Ramos (cell line): ENCODE data around the gene NAA25.
"Not testable (repeated sequence)": the region's sequence is repeated elsewhere in the genome, so short reads cannot be mapped to it uniquely, and the experiment has no call there.

Experiments
- in situ Hi-C: fragments of 300-500 bp; cut with MboI; formaldehyde crosslinking; loops from one replicate; pipeline ENCODE4 v1.14.3; 2022; ENCODE audit warnings: low sequenced_read_pairs; ENCODE audit not compliant: unreplicated experiment

Gene NAA25

DNA sequence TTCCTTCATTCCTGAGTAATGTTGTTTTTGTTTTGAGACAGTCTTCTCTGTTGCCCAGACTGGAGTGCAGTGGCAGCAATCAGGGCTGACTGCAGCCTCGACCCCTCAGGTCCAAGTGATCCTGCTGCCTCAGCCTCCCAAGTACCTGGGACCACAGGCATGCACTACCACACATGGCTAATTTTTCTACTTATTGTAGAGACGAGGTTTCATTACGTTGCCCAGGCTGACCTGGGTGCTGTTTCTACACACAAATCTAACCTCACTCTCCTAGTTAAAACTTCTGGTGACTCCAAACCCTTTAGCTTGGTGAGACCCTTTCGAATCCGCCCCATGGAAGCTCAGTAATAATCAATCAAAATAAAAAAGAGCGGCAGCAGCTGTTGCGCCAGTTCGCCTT, 96.9 kb downstream of the NAA25 start:
- in situ Hi-C loops = no loop called here

DNA sequence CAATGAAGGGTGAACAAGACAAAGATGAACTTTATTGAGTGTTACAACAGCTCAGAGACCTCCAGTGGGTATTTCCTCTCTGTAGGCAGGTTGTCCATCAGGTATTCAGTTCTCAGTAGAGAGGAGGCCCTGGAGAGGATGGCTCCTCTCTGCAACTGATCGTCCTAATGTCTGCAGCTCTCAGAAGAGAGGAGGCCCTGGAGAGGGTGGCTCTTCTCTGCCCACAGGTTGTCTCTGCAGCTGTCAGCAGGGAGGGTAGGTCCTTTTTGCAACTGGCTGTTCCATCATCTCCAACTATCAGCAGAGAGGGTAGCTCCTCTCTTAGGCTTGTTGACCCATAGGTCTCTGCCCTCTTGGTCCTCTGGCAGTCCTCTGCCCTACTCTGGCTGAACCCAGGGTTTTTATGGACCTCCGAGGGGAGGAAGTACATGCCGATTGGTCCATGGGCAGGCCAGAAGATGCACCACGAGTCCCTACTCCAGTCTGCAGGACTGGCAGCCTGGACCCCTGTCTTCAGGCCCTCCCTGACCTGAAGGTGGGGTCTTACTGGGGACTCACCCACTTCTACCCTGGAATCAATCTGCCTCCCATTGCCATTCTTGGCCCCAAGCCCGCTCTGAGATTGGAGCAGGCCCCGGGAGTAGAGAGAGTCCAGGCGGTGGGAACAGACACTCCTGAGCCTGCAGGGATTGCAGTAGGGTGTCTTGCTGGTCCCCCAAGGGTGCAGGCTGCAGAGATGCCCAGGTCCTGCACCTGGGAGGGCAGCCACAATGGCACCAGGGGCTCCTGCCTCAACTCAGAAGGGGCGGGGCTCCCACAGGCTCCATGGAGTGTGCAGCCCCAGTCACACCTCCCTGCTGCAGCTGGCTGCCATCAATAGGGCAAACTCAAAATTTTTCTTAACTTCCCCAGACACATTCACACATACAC, 97.9 kb downstream of the NAA25 start:
- in situ Hi-C loops = no loop called here

DNA sequence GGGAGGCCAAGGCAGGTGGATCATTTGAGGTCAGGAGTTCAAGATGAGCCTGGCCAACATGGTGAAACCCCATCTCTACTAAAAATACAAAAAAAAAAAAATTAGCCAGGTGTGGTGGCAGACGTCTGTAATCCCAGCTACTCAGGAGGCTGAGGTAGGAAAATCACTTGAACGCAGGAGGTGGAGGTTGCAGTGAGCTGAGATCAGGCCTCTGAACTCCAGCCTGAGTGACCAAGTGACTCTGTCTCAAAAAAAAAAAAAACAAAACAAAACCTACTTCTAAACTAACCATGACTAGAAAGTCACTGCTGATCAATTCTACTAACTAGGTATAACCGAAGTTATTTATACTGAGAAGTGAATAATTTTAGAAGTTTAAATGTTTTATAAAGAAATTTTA, 99.0 kb downstream of the NAA25 start:
- in situ Hi-C loops = not testable (repeated sequence)

DNA sequence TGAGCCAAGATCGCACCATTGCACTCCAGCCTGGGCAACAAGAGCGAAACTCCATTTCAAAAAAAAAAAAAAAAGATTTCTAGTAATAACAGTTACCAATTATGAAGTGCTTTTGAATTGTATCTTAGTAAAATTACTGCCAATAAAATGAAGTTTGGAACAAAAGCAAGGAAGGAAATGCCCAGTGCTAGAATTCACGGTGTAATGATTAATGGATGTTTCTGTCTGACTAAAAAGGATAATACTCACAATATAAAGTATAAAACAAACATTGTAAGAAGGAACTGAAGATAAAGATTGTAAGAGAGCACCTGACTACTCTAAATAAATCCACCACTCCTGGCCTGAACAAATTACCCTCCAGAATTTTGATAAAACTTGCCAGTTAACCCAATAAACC, 99.7 kb downstream of the NAA25 start:
- in situ Hi-C loops = no loop called here

DNA sequence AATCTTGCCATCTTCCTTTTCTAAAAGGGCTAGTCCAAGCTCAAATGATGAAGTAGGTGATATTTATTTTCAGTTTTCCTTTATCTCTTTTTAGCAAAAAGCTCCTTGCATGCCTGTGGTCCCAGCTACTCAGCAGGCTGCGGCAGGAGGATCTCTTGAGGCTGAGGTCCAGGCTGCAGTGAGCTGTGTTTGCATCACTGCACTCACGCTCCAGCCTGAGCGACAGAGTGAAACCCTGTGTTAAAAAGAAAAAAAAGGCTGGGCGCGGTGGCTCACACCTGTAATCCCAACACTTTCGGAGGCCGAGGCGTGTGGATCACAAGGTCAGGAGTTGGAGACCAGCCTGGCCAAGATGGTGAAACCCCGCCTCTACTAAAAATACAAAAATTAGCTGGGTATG, 100.6 kb downstream of the NAA25 start:
- in situ Hi-C loops = no loop called here

DNA sequence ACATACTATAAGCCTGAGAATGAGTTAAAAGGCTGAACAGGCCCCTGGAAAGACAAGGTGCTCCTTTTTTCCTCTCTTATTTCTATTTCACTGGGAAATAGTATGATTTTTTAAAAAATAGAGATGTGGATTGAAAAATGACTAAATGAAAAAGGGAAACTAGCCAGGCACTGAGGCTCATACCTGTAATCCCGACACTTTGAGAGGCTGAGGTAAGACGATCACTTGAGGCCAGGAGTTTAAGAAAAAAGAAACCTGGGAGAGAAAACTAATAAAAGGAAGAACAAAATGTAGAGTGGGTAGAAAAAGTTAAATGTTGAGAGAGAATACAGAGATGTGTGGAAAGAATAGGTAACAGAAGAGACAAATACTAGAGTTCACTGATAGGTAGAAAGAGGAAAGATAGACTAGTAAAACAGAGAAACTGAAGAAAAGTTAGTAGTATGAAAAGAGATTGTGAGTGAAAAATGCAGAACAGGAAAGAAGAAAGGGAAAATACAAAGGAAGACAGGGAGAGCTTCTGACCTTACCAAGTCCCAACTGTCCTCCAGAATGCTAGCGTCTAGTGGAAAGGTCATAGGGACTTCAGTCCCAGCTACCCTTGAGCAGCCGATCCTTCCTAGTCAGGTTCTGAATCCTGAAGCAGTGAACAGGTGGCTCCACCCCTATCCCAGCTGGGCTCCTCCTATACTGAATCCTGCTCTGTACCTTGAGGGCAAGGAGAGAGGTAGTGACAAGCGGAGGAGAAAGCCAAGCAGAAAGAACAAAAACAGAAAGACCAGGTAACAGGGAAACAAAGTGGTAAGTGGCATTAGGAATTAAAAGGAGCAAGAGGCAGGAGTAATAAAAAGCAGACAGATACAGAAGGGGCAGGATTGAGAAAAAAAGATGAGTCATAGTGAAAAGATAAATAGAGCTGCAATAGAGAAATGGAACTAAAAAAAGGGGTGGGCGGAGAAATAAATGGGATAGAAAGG, 102.9 kb downstream of the NAA25 start:
- in situ Hi-C loops = no loop called here

DNA sequence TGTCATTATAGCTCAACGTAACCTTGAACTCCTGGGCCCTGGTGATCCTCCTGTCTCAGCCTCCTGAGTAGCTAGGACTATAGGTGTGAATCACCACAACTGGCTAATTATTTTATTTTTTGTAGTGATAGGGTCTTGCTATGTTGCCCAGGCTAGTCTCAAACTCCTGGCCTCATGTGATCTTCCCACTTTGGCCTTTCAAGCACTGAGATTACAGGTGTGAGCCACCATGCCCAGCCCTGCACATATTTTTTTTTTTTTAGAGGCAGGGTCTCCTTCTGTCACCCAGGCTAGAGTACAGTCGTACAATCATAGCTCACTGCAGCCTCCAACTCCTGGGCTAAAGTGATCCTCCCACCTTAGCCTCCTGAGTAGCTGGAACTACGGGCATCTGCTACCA, 104.5 kb downstream of the NAA25 start:
- in situ Hi-C loops = no loop called here

DNA sequence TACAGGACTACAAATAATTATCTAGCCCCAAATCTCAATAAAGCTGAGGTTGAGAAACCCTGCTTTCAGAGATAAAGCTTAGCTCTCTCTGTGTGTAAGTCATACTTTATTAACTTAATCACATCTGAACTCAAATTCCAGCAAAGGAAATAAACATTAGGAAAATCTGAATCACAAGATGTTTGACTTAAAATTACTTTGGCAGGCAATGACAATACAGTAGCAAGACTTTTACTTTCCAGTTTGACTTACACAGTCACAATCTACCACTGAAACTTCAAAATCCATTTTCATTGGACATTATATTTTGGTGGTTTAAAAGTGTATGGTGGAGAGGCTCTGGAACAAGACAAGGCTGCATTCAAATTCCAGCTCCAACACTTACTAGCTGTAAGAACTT, 107.0 kb downstream of the NAA25 start:
- in situ Hi-C loops = no loop called here

DNA sequence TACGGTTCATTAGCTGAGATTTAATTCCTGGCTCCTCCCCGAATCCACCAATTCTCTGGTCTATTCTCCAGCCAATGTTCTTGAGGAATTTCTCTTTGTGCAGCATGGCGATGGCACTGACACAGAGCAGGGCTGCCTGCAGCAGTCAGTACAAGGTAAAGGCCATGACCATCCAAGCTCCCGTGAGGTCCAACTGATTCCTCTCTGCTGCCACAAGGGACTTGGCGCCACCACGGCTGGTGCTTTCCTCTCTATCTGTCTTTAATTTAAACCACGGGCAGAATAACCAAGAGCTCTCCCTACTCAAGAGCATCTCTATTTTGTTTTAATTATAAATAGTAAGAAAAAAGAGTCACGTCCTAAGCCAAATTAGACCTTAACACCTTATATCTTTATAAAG, 107.8 kb downstream of the NAA25 start:
- in situ Hi-C loops = no loop called here

DNA sequence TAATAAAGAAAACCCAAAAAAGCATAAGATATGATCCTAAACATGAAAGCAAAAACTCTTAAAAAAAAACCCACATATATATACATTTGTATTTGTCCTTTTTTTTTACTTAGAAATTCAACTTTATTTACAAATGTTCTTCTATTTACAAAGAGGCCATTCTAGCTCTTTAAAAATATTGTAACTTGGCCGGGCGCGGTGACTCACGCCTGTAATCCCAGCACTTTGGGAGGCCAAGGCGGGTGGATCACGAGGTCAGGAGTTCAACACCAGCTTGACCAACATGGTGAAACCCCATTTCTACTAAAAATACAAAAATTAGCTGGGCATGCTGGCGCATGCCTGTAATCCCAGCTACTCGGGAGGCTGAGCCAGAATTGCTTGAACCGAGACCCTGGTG, 109.5 kb downstream of the NAA25 start:
- in situ Hi-C loops = not testable (repeated sequence)

DNA sequence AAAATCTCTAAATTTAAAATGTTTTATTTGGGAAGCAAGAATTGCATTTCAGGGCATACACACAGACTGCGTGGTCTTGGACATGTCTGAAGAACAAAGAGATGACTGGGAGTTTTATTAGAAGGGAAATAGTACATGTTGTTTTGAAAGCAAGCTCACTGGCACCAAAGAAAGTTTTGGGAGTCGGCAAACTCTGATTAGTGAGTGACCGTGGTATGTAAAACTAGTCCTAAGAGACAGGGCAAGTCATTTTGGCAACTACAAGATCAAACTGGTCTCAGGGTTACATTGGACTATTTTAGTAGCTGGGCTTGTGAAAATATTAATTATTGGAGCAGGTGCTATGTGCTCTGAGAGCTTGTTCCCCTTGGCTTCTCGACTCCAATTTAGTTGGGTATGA, 110.6 kb downstream of the NAA25 start:
- in situ Hi-C loops = no loop called here

DNA sequence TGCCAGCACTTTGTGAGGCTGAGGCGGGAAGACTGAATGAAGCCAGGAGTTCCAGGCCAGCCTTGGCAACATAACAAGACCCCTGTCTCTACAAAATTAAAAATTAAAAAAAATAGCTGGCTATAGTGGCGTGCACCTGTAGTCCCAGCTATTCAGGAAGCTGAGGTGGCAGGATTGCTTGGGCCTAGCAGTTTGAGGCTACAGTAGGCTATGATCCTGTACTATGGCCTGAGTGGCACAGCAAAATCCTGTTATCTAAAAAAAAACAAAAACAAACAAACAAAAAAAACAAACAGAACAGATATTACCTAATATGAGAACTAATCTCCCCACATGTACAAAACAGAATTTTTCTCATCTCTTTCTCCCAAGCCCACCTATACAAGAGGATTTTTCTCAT, 111.3 kb downstream of the NAA25 start:
- in situ Hi-C loops = no loop called here

DNA sequence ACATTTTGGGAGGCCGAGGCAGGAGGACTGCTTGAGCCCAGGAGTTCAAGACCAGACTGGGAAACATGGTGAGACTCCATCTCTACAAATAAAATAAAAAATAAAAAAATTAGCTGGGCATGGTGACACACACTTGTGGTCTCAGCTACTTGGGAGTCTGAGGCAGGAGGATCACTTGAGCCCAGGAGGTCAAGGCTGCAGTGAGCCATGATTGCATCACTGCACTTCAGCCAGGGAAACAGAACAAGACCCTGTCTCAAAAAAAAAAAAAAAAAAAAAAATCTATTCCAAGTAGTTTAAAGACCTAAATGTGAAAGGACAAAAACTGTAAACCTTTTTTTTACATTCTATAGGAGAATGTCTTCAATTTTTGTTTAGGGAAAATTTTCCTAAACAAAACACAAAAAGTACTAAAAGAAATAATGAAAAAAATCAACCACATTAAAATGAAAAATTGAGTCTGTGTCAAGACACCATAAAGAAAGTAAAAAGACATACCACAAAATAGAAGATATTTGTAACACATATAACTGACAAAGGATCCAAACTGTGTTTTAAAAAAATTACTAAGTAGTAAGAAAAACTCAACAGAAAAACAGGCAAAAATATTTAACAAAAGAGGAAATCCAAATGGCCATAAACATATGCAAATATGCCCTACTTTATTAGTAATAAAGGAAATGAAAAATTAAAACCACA, 112.7 kb downstream of the NAA25 start:
- in situ Hi-C loops = no loop called here

DNA sequence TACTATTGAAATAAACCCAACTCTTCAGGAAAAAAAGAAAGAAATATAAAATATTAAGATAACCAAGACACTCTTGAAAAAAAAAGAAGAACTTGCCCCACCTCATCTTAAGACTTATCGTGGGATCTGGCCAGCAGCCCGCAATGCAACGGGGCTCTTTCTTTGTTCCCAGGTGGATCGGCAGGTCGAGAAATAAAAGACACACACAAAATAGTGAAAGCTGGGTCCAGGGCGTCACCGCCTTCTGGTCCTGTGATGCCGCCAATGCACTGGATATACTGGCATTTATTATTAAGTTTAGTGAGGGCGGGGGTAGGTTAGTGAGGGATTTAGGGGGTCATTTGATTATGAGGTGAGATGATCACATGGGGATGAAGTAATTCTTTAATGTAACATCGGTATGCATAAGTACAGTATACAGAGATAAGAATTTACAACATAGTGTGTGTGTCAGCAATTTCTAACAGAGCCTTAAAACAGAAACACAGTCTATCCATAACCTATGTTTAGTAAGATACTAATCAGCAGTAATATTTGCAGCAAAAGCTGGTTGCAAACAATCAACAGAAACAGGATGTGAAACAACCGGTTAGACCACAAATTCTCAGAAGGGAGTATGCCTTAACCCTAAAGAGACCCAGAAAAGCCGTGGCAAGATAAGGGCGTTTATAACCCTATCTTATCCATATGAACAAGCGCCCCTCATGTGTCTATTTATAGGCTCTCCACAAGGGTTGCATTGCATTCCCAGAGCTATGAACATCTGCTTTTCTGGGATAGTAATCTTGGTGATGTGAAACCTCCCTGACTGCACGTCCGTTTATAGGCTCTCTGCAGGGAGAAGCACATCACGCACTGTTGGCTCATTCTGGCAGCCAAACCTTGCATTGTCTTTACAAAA, 114.1 kb downstream of the NAA25 start:
- in situ Hi-C loops = not testable (repeated sequence)

DNA sequence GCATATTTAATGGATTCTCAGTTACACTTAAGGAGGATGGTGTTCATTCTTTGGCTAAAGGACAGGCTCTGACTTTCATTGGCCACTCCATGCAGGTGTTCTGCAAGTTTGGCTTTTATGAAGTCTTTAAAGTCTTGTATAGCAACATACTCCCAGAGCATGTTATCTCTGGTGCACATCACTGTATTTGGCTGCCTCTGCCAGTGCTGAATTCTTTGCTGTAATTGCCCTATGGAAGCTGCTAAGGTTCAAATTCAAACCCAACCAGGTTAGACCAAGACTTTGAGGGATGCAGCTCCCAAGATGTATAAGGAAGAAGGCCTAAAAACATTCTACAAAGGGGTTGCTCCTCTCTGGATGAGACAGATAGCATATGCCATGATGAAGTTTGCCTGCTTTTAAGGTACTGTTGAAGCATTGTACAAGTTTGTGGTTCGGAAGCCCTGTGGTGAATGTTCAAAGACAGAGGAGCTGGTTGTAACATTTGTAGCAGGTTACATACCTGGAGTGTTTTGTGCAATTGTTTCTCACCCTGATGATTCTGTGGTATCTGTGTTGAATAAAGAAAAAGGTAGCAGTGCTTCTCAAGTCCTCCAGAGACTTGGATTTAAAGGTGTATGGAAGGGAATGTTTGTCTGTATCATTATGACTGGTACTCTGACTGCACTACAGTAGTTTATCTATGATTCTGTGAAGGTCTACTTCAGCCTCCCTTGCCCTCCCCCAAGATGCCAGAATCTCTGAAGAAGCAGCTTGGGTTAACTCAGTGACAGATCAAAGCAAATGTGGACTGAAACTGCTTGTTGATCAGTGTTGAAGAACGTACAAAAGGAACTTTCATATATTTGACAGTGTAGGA, 115.1 kb downstream of the NAA25 start:
- in situ Hi-C loops = no loop called here

DNA sequence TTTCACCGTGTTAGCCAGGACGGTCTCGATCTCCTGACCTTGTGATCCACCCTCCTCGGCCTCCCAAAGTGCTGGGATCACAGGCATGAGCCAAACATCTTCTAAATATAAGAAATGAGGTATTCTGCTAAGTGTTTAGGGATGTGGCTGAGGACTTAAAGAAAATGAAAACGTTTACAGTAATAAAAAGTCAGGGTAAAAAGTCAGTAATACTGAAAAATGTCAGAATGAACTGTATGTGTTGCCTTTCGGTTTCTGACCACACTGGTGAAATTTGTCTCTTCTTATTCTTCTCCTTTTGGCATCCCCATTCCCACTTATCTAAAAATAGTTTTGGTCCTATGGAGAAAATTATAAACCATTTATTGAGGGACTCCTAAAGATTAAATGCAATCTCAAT, 116.1 kb downstream of the NAA25 start:
- in situ Hi-C loops = no loop called here

DNA sequence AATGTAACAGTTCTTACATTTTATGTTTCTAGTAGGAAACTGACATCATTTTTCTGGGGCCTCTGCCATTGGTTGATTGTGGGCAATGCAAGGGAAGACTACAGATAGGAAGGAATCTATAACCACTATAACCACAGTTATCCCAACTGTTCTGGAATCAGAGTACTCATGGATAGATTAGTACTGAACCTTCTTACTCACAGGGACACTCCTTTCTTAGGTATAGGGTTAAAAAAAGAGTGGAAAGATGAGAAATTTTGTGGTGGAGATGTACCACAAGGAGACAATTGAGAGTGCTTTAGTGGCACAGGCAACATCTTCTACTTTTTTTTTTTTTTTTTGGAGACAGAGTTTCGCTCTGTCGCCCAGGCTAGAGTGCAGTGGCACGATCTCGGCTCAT, 116.6 kb downstream of the NAA25 start:
- in situ Hi-C loops = no loop called here

DNA sequence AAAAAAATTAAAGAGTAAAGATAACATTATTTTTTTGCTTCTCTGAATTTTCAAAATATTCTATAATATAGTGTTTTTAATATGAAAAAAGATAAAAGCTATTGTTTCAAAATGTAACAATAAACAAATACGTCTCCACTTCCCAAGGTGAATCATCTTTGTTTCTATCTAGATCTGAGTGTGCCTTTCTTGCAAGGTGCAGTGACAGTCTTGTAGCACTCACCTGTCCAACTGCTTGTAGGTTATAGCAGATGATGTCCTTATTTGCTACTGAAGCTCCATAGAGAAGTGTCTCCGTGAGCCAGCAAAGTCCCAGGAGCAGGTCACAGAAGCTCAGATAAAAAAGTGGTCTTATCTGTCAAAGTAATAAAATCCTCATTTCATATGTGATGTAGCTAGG, 117.0 kb downstream of the NAA25 start:
- in situ Hi-C loops = no loop called here

DNA sequence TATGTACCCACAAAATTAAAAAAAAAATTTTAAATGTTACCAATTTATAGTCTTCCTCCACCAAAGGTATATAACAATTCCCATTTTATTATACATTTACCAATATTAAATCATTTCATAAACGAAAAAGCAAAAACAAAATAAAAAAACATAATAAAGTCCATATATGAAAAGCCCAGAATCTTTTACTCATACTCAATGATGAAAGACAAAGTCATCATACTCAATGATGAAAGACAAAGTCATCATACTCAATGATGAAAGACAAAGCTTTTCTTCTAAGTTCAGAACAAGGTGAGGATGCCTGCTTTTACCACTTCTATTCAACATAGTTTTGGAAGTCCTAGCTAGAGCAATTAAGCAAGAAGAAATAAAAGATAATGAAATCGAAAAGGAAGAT, 123.8 kb downstream of the NAA25 start:
- in situ Hi-C loops = no loop called here
